PC-3 (cell line): ENCODE results near the gene BANK1. TPM values are rescaled to one million over a fixed set of nuclear protein-coding genes. Genes with fewer than 3 reads are reported as not detected.

Source experiments
- ATAC-seq: fragments of 200-7000 bp; cut with Tn5 transposase; 2 replicates; pipeline ENCODE4 v1.9.1; 2020; ENCODE audit warnings: mild to moderate bottlenecking, moderate library complexity
- BruUV-seq: library from RNA; stranded (reverse); fragments of 400-500 nt; replicated peaks from 2 replicates; lab custom pipeline; 2021; lab: Mats Ljungman, UMichigan
- CTCF ChIA-PET: fragments of 300-600 bp; sonication (Branson Sonifier 250); formaldehyde crosslinking; loops from one replicate; lab custom pipeline; 2022; ENCODE audit warnings: antibody characterized with exemption; lab: Charles Lee
- POLR2A ChIA-PET: fragments of 300-600 bp; sonication (Branson Sonifier 250); formaldehyde crosslinking; loops from one replicate; lab custom pipeline; 2022; ENCODE audit warnings: antibody characterized with exemption; ENCODE audit not compliant: unreplicated experiment; lab: Charles Lee
- DNase-seq: peaks from one replicate; pipeline ENCODE4 v3.0.0-alpha.2; 2015
- H2AFZ ChIP-seq: fragments of 300-600 bp; sonication (generic); 2 replicates; pipeline ENCODE4 v1.6.0; 2016; ENCODE audit warnings: antibody characterized with exemption, low read length
- H3F3A ChIP-seq: fragments of 300-600 bp; sonication (generic); one replicate; pipeline ENCODE4 v1.6.0; 2017; ENCODE audit warnings: antibody characterized with exemption, low read length, control low read depth, mild to moderate bottlenecking; ENCODE audit not compliant: unreplicated experiment
- H3K27ac ChIP-seq: fragments of 300-600 bp; sonication (generic); 2 replicates; pipeline ENCODE4 v1.5.1; 2016; ENCODE audit warnings: mild to moderate bottlenecking, low read length
- H3K27me3 ChIP-seq: fragments of 300-600 bp; sonication (generic); 2 replicates; pipeline ENCODE4 v1.6.1; 2016; ENCODE audit warnings: low read length, mixed read lengths
- H3K36me3 ChIP-seq: fragments of 300-600 bp; sonication (generic); 2 replicates; pipeline ENCODE4 v1.6.1; 2016; ENCODE audit warnings: low read depth, mixed run types, low read length, mixed read lengths
- H3K4me1 ChIP-seq: fragments of 300-600 bp; sonication (generic); 2 replicates; pipeline ENCODE4 v1.5.1; 2016; ENCODE audit warnings: low read length; ENCODE audit not compliant: insufficient read depth
- H3K4me2 ChIP-seq: fragments of 300-600 bp; sonication (generic); 2 replicates; pipeline ENCODE4 v1.6.0; 2016; ENCODE audit warnings: low read length
- H3K4me3 ChIP-seq: fragments of 300-600 bp; sonication (generic); 2 replicates; pipeline ENCODE4 v1.5.1; 2016; ENCODE audit warnings: mild to moderate bottlenecking, low read length, mixed read lengths
- H3K79me2 ChIP-seq: fragments of 300-600 bp; sonication (generic); 2 replicates; pipeline ENCODE4 v1.6.1; 2017; ENCODE audit warnings: low read length, mixed read lengths
- H3K9ac ChIP-seq: fragments of 300-600 bp; sonication (generic); 2 replicates; pipeline ENCODE4 v1.6.0; 2016; ENCODE audit warnings: mild to moderate bottlenecking, low read length
- H3K9me2 ChIP-seq: fragments of 300-600 bp; sonication (generic); replicated peaks from 2 replicates; pipeline ENCODE4 v1.6.1; 2016; ENCODE audit warnings: mixed run types, low read length, mixed read lengths
- H3K9me3 ChIP-seq: fragments of 300-600 bp; sonication (generic); 2 replicates; pipeline ENCODE4 v1.6.1; 2016; ENCODE audit warnings: low read length, mixed read lengths
- H4K20me1 ChIP-seq: fragments of 300-600 bp; sonication (generic); 2 replicates; pipeline ENCODE4 v1.6.1; 2016; ENCODE audit warnings: low read length, mixed read lengths
- EZH2 ChIP-seq: fragments of 300-600 bp; sonication (generic); IDR thresholded peaks from one replicate; pipeline ENCODE4 v1.6.1; 2017; ENCODE audit warnings: antibody characterized with exemption, mild to moderate bottlenecking, low read length; ENCODE audit not compliant: unreplicated experiment
- EZH2phosphoT487 ChIP-seq: fragments of 300-600 bp; sonication (generic); IDR thresholded peaks from 2 replicates; pipeline ENCODE4 v1.6.1; 2018; ENCODE audit warnings: mild to moderate bottlenecking, antibody characterized with exemption, low read length, borderline replicate concordance
- intact Hi-C: fragments of 100-400 bp; cut with micrococcal nuclease; formaldehyde crosslinking; loops from 2 replicates; pipeline ENCODE4 v1.9.0; 2023
- total RNA-seq: library from RNA; depleted of rRNA; stranded (reverse); fragments of >200 nt; gene quantifications from 2 replicates; pipeline ENCODE4 v1.2.3, GENCODE V29; 2014
- TF ChIP-seq, protein P1 (sequence below): fragments of 300-600 bp; sonication (generic); conservative IDR thresholded peaks from 2 replicates; pipeline ENCODE4 v1.5.1; 2017; ENCODE audit warnings: antibody characterized with exemption, low read depth, mild to moderate bottlenecking, low read length

BANK1 gene
- total RNA-seq, 1 experiment from 2014 or later = 1.5 TPM

DNA sequence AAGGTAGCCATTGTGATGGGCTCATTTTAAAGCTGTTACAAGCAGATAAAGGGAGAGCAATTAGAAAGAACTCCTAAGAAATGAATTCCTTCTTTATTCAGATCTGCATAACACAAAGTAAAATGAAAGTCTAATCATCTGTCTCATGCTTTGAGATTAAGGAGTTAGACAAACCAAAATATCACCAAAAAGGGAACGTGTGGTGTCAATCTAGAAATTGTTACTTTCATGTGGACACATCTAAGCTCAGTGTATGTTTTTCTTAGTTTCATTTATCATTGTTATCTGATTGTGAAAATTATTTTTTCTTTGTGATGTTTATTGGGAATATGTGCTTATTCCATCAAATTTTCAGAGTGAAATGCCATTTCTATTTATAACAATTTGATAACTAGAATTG, 80.3 kb downstream of the BANK1 start:
- CTCF ChIA-PET = no interaction called here
- BruUV-seq = no TSS peak

DNA sequence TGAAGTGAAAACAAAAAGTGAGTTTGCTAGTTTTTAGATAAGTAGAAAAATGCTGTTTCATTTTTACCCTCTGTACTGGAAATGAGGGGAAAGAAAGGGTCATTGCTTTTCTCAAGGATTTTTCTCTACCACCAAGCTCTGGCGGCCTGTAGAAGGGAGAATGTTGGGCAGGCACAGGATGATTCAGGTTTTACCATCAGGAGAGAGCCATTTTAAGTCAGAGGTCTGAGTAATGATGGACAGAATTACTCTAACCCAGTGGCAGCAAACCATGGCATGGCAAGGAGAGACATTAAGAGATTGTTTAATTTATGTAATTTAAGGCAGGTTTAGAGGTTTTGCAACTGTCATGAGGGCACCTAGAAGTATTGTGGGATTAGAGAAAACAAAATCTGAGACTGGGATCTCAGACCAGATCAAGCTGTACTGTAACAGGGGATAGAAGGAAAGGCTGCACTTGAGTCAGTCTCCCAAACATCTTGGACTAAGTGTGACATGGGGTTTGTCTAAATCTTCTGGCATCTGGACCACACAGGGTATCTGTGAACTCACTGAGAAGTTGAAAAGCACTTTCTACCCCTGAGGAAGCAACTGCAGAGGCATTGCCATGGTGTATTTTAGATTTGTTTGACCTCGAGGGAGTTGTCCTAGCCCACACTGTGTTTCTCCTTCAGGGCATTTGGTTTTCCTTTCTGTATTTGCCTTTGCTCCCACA, 81.6 kb downstream of the BANK1 start:
- Histone ChIP-seq H3K4me3 (no peak overlapping the region), H3K36me3 (no peaks in the 10 kb centered on the region), H3K27me3 (no peaks in the 10 kb centered on the region), H4K20me1 (no peaks in the 10 kb centered on the region), H3K9me3 (no peaks in the 10 kb centered on the region), H3K4me2 (no peak overlapping the region), H3K4me1 (no peaks in the 10 kb centered on the region), H3K9me2 (no peaks in the 10 kb centered on the region), H3K27ac (no peak overlapping the region), H3K79me2 (no peaks in the 10 kb centered on the region), H2AFZ (no peak overlapping the region), H3F3A (no peaks in the 10 kb centered on the region), H3K9ac (no peak overlapping the region)
- intact Hi-C loops = no loop called here
- ChIA-PET CTCF (no interaction called here), POLR2A (no interaction called here)
- TF ChIP-seq, protein P1, sequence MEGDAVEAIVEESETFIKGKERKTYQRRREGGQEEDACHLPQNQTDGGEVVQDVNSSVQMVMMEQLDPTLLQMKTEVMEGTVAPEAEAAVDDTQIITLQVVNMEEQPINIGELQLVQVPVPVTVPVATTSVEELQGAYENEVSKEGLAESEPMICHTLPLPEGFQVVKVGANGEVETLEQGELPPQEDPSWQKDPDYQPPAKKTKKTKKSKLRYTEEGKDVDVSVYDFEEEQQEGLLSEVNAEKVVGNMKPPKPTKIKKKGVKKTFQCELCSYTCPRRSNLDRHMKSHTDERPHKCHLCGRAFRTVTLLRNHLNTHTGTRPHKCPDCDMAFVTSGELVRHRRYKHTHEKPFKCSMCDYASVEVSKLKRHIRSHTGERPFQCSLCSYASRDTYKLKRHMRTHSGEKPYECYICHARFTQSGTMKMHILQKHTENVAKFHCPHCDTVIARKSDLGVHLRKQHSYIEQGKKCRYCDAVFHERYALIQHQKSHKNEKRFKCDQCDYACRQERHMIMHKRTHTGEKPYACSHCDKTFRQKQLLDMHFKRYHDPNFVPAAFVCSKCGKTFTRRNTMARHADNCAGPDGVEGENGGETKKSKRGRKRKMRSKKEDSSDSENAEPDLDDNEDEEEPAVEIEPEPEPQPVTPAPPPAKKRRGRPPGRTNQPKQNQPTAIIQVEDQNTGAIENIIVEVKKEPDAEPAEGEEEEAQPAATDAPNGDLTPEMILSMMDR = no peak
- TF ChIP-seq EZH2phosphoT487 (no peak), EZH2 (no peak)
- ATAC-seq (no peak), DNase-seq (no peak)
- no TSS peak for BruUV-seq

More for the DNA sequence above, 80.3 kb downstream of the BANK1 start:
- H3K27ac ChIP-seq = no peak overlapping the region
- H3K4me2 ChIP-seq = no peak overlapping the region
- no peak overlapping the region for H3K4me3 ChIP-seq
- no peaks in the 10 kb centered on the region for H3K27me3 ChIP-seq
- H3F3A ChIP-seq = no peaks in the 10 kb centered on the region
- H2AFZ ChIP-seq = no peak overlapping the region
- ATAC-seq (no peak), DNase-seq (no peak)
- no peaks in the 10 kb centered on the region for H4K20me1 ChIP-seq
- intact Hi-C loops = no loop called here
- peaks cover 5% of the 10 kb centered on the region for H3K4me1 ChIP-seq
- POLR2A ChIA-PET = no interaction called here
- H3K79me2 ChIP-seq = no peaks in the 10 kb centered on the region
- no peak for TF ChIP-seq EZH2phosphoT487
- TF ChIP-seq, protein P1 = no peak
- no peak for TF ChIP-seq EZH2
- H3K9me2 ChIP-seq = no peaks in the 10 kb centered on the region
- no peaks in the 10 kb centered on the region for H3K9me3 ChIP-seq
- H3K36me3 ChIP-seq = no peaks in the 10 kb centered on the region
- H3K9ac ChIP-seq = no peak overlapping the region

DNA sequence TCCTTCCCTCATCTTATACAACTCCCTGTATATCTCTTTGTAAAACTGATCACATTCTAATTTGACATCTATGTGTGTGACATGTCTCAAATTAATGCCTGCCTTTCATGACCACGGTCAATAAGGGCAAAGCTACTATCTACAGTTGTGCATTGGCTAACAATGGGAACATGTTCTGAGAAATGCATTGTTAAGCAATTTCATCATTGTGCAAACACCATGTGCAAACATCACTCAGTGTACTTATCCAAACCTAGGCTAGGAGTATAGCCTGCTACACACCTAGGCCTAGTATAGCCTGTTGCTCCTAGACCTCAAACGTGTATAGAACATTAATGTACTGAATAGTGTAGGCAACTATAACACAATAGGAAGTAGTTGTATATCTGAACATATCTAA, 95.0 kb downstream of the BANK1 start:
- peak; percentile 81 for DNase-seq
- ChIA-PET POLR2A (no interaction called here), CTCF (no interaction called here)
- Histone ChIP-seq H3K4me3 (no peak overlapping the region), H4K20me1 (no peaks in the 10 kb centered on the region), H2AFZ (no peak overlapping the region), H3K27ac (peak overlapping the region; percentile 40), H3K79me2 (no peaks in the 10 kb centered on the region), H3K9ac (no peak overlapping the region), H3K4me2 (no peak overlapping the region), H3K9me3 (no peaks in the 10 kb centered on the region), H3K9me2 (no peaks in the 10 kb centered on the region), H3K27me3 (no peaks in the 10 kb centered on the region), H3K36me3 (no peaks in the 10 kb centered on the region), H3K4me1 (peaks cover 12% of the 10 kb centered on the region), H3F3A (no peaks in the 10 kb centered on the region)
- intact Hi-C loops = no loop called here
- peak; percentile 100 for ATAC-seq
- BruUV-seq = no TSS peak
- TF ChIP-seq EZH2 (no peak), EZH2phosphoT487 (no peak)
- TF ChIP-seq, protein P1 = no peak
